SU-DHL-6 (cell line): ENCODE measurements around the gene SLC30A7.

ENCODE experiments used
- H2AFZ ChIP-seq: fragments of 200-600 bp; sonication (generic); 2 replicates; pipeline ENCODE4 v1.6.1; 2014; ENCODE audit warnings: low read depth, mild to moderate bottlenecking, moderate library complexity, mixed read lengths, antibody characterized with exemption, low read length; ENCODE audit not compliant: severe bottlenecking
- H3F3A ChIP-seq: fragments of 200-600 bp; shearing (Covaris generic); 2 replicates; pipeline ENCODE4 v1.6.0; 2016; ENCODE audit warnings: antibody characterized with exemption, mild to moderate bottlenecking; ENCODE audit not compliant: insufficient read depth
- H3K27ac ChIP-seq: fragments of 200-600 bp; sonication (generic); 2 replicates; pipeline ENCODE4 v1.5.1; 2016; ENCODE audit warnings: low read depth, mild to moderate bottlenecking, low read length, moderate library complexity, mixed read lengths
- H3K27me3 ChIP-seq: fragments of 200-600 bp; sonication (generic), shearing (Covaris generic); 2 replicates; pipeline ENCODE4 v1.6.0; 2014; ENCODE audit warnings: mild to moderate bottlenecking, low read length
- H3K36me3 ChIP-seq: fragments of 200-600 bp; sonication (generic); 2 replicates; pipeline ENCODE4 v1.6.1; 2014; ENCODE audit warnings: mild to moderate bottlenecking, low read length, mixed read lengths
- H3K4me2 ChIP-seq: fragments of 300-600, 200-600 bp; shearing (Covaris generic), sonication (generic); 2 replicates; pipeline ENCODE4 v1.6.0; 2014; ENCODE audit warnings: low read length, low read depth, mild to moderate bottlenecking; ENCODE audit not compliant: poor library complexity, severe bottlenecking
- H3K4me3 ChIP-seq: fragments of 200-600 bp; sonication (generic); 2 replicates; pipeline ENCODE4 v1.5.1; 2014; ENCODE audit warnings: antibody characterized with exemption, low read length, mild to moderate bottlenecking, mixed read lengths; ENCODE audit not compliant: insufficient read depth, poor library complexity, severe bottlenecking
- H3K79me2 ChIP-seq: fragments of 200-600 bp; sonication (generic); 2 replicates; pipeline ENCODE4 v1.6.1; 2014; ENCODE audit warnings: mild to moderate bottlenecking, low read length, moderate library complexity; ENCODE audit not compliant: insufficient read depth
- H3K9ac ChIP-seq: fragments of 200-600 bp; sonication (generic); 2 replicates; pipeline ENCODE4 v1.7.0; 2014; ENCODE audit warnings: mild to moderate bottlenecking, low read length
- H3K9me2 ChIP-seq: fragments of 200-600 bp; sonication (generic); replicated peaks from 2 replicates; pipeline ENCODE4 v1.6.1; 2014; ENCODE audit warnings: low read length; ENCODE audit not compliant: insufficient read depth
- H3K9me3 ChIP-seq: fragments of 200-600 bp; sonication (generic); 2 replicates; pipeline ENCODE4 v1.6.1; 2014; ENCODE audit warnings: low read length, mixed read lengths; ENCODE audit not compliant: insufficient read depth
- H4K20me1 ChIP-seq: fragments of 200-600 bp; sonication (generic); 2 replicates; pipeline ENCODE4 v1.6.1; 2014; ENCODE audit warnings: low read depth, mild to moderate bottlenecking, antibody characterized with exemption, low read length, moderate library complexity, mixed read lengths
- EZH2phosphoT487 ChIP-seq: fragments of 200-600 bp; sonication (generic), shearing (Covaris generic); conservative IDR thresholded peaks from 2 replicates; pipeline ENCODE4 v1.6.1; 2018; ENCODE audit warnings: mild to moderate bottlenecking, antibody characterized with exemption, low read length, moderate library complexity, mixed read lengths
- TF ChIP-seq, protein P1 (sequence below): fragments of 200-600 bp; sonication (generic); IDR thresholded peaks from one replicate; pipeline ENCODE4 v1.5.1; 2017; ENCODE audit warnings: antibody characterized with exemption, mild to moderate bottlenecking, low read length, moderate library complexity; ENCODE audit not compliant: insufficient read depth, poor library complexity, severe bottlenecking

Gene SLC30A7

DNA sequence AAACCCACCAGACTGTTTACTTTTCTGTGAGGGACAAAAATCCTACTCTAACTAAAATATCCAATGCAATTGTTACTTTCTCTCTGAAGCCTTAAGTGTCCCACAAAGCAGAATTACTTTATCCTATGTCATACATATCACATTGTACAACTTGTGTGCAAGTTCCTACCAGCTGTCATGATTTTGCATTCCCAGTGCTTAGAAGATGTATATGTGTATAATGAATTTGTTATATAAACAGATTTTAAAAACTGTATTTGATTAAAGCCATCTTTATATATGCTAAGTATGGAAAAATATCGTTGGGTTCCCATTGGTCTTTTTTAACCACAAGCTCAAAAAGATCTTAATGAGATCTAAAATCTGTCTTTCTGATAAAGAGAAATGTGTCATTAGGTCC is 72.7 kb downstream of the SLC30A7 start:
- H3K79me2 ChIP-seq: no peaks in the 10 kb centered on the region
- H3K4me3 ChIP-seq: no peak overlapping the region
- no peak for TF ChIP-seq EZH2phosphoT487
- TF ChIP-seq, protein P1, sequence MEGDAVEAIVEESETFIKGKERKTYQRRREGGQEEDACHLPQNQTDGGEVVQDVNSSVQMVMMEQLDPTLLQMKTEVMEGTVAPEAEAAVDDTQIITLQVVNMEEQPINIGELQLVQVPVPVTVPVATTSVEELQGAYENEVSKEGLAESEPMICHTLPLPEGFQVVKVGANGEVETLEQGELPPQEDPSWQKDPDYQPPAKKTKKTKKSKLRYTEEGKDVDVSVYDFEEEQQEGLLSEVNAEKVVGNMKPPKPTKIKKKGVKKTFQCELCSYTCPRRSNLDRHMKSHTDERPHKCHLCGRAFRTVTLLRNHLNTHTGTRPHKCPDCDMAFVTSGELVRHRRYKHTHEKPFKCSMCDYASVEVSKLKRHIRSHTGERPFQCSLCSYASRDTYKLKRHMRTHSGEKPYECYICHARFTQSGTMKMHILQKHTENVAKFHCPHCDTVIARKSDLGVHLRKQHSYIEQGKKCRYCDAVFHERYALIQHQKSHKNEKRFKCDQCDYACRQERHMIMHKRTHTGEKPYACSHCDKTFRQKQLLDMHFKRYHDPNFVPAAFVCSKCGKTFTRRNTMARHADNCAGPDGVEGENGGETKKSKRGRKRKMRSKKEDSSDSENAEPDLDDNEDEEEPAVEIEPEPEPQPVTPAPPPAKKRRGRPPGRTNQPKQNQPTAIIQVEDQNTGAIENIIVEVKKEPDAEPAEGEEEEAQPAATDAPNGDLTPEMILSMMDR: no peak
- no peaks in the 10 kb centered on the region for H3K9me3 ChIP-seq
- no peak overlapping the region for H2AFZ ChIP-seq
- H3K36me3 ChIP-seq: peaks cover 3% of the 10 kb centered on the region; the same call in 1 of the 2 replicates
- H3K4me2 ChIP-seq: no peak overlapping the region
- H3F3A ChIP-seq: no peaks in the 10 kb centered on the region
- H4K20me1 ChIP-seq: no peaks in the 10 kb centered on the region
- H3K9me2 ChIP-seq: no peaks in the 10 kb centered on the region
- H3K9ac ChIP-seq: no peak overlapping the region
- no peaks in the 10 kb centered on the region for H3K27me3 ChIP-seq
- no peak overlapping the region for H3K27ac ChIP-seq

DNA sequence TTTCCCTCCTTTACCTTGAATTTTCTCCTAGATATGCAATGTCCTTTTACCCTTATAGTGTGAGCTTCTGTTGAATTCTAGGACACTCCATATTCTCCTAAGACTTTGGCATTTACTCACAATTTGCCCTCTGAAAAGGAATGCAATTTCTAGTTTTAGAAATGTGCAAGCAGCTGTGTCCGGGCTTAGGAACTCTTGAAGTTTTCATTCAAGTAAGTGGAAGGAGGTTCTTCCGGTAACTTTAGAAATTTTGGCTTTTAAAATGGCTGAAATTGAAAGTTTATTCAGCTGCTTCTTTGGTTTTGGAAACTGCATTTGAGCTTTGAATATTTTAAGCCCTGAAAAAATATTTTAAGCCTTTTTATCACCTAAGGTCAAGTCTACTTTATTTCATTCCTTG is 73.4 kb downstream of the SLC30A7 start:
- H3K9ac ChIP-seq: no peak overlapping the region
- no peaks in the 10 kb centered on the region for H3F3A ChIP-seq
- H3K27me3 ChIP-seq: no peaks in the 10 kb centered on the region
- no peak overlapping the region for H2AFZ ChIP-seq
- no peaks in the 10 kb centered on the region for H3K9me2 ChIP-seq
- H3K4me2 ChIP-seq: no peak overlapping the region
- no peaks in the 10 kb centered on the region for H4K20me1 ChIP-seq
- H3K79me2 ChIP-seq: no peaks in the 10 kb centered on the region
- H3K27ac ChIP-seq: no peak overlapping the region
- H3K36me3 ChIP-seq: peaks cover 3% of the 10 kb centered on the region; the same call in 1 of the 2 replicates
- TF ChIP-seq, protein P1: no peak
- no peak overlapping the region for H3K4me3 ChIP-seq
- H3K9me3 ChIP-seq: no peaks in the 10 kb centered on the region

- no peak overlapping the region for H3K27ac ChIP-seq
- H3K4me3 ChIP-seq: no peak overlapping the region
These were observed 75.1 kb downstream of the SLC30A7 start for GRCh38 chr1:100971021-100971420.

More at GRCh38 chr1:100971021-100971420, 75.1 kb downstream of the SLC30A7 start:
- Histone ChIP-seq H3F3A (no peaks in the 10 kb centered on the region), H3K4me2 (no peak overlapping the region), H3K9me3 (no peaks in the 10 kb centered on the region), H3K79me2 (no peaks in the 10 kb centered on the region), H2AFZ (no peak overlapping the region), H3K36me3 (peaks cover 8% of the 10 kb centered on the region; the same call in 1 of the 2 replicates), H3K9ac (no peak overlapping the region), H3K9me2 (no peaks in the 10 kb centered on the region), H4K20me1 (no peaks in the 10 kb centered on the region), H3K27me3 (no peaks in the 10 kb centered on the region)
- TF ChIP-seq, protein P1: no peak
- no peak for TF ChIP-seq EZH2phosphoT487
